Lung (tissue), 12 donors: ENCODE measurements around the gene NYNRIN. TPM values are rescaled to one million over a fixed set of nuclear protein-coding genes. Genes with fewer than 3 reads are reported as not detected.

Experiments used
- ATAC-seq: fragments of 200-7000 bp; cut with Tn5 transposase; one replicate; pipeline ENCODE4 v1.9.1; 2020; ENCODE audit warnings: moderate number of reproducible peaks; ENCODE audit not compliant: insufficient read depth, low FRiP score
- DNase-seq, 3 donors: peaks; one replicate each; pipeline ENCODE4 v3.0.0-alpha.2; 2013 to 2017
- H3K27ac ChIP-seq, 2 donors: one replicate each; pipeline ENCODE4 v1.5.1; 2013; ENCODE audit warnings: mild to moderate bottlenecking in 2 of 2, moderate library complexity in 2 of 2, control low read depth in 1 of 2, inconsistent platforms in 1 of 2, low read depth in 1 of 2, low read length in 1 of 2
- H3K27me3 ChIP-seq, 3 donors: one replicate each; pipeline ENCODE4 v1.5.1; 2013; ENCODE audit warnings: low read length in 2 of 3; ENCODE audit not compliant: control insufficient read depth in 3 of 3, insufficient read depth in 3 of 3
- H3K36me3 ChIP-seq, 4 donors: one replicate each; pipeline ENCODE4 v1.5.1; 2013; ENCODE audit warnings: low read length in 4 of 4, mild to moderate bottlenecking in 1 of 4, moderate library complexity in 1 of 4; ENCODE audit not compliant: control insufficient read depth in 4 of 4, insufficient read depth in 4 of 4
- H3K4me1 ChIP-seq, 5 donors: one replicate each; pipeline ENCODE4 v1.5.1; 2013; ENCODE audit warnings: low read length in 5 of 5, mild to moderate bottlenecking in 2 of 5, moderate library complexity in 1 of 5; ENCODE audit not compliant: control insufficient read depth in 5 of 5, insufficient read depth in 5 of 5
- H3K4me3 ChIP-seq: one replicate; pipeline ENCODE4 v1.5.1; 2013; ENCODE audit warnings: mild to moderate bottlenecking, control low read depth, moderate library complexity
- H3K9ac ChIP-seq, 2 donors: one replicate each; pipeline ENCODE4 v1.5.1; 2013; ENCODE audit warnings: low read length in 2 of 2, control low read depth in 1 of 2; ENCODE audit not compliant: insufficient read depth in 1 of 2
- H3K9me3 ChIP-seq, 4 donors: one replicate each; pipeline ENCODE4 v1.5.1; 2013; ENCODE audit warnings: low read length in 3 of 4, mild to moderate bottlenecking in 1 of 4, moderate library complexity in 1 of 4; ENCODE audit not compliant: control insufficient read depth in 4 of 4, insufficient read depth in 3 of 4
- whole genome bisulfite sequencing, 2 donors: extraction: QIAGEN DNeasy Blood & Tissue Kit; methylation state at CpG; one replicate each; pipeline ENCODE4 v1.1.7; 2013; 5-methylcytosine and 5-hydroxymethylcytosine counted together
- polyA plus RNA-seq, 2 donors: library from polyadenylated mRNA; stranded (reverse); fragments of 200-250 nt; gene quantifications; one replicate each; pipeline ENCODE4 v1.2.1, GENCODE V29; 2013
- total RNA-seq, 2 donors: library from RNA; depleted of rRNA in 1 of 2; stranded (reverse); fragments of >200 nt in 1 of 2; gene quantifications; one replicate each; pipeline ENCODE4 v1.2.1, GENCODE V29; 2014 to 2021
- TF ChIP-seq, protein P1 (sequence below): IDR thresholded peaks from 2 replicates; pipeline ENCODE4 v1.5.1; 2012; ENCODE audit warnings: mild to moderate bottlenecking; ENCODE audit errors: control extremely low read depth, extremely low read depth
- donor health status: control.
- donor health status: control.
- donor health status: Bipolar disorder and iron deficiency.
- donor health status: healthy.
- donor health status: DM: yes; HTN: yes; CAD: no.

The NYNRIN gene
- total and polyA plus RNA-seq, 4 donors, result 2.9 to 49.8 (median 10.2) TPM

DNA sequence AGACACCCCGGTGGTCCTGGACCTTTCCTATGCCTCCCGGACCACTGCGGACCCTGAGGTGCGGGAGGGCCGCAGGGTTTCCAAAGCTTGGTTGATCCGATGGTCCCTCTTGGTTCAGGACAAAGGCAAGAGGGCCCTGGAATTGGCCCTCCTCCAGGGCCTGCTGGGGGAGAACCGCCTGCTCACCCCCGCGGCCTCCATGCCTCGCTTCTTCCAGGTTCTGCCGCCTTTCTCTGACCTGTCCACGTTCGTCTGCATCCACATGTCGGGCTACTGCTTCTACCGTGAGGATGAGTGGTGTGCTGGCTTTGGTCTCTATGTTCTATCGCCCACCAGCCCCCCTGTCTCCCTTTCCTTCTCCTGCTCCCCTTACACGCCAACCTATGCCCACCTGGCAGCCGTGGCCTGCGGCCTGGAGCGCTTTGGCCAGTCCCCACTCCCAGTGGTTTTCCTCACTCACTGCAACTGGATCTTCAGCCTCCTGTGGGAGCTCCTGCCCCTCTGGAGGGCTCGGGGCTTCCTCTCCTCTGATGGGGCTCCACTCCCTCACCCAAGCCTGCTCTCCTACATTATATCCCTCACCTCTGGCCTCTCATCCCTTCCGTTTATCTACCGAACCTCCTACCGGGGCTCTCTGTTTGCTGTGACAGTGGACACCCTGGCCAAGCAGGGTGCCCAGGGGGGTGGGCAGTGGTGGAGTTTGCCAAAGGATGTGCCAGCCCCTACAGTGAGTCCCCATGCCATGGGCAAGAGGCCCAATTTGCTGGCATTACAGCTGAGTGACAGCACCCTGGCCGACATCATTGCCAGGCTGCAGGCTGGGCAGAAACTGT, 16.8 kb downstream of the NYNRIN start:
- DNase-seq (no peak), ATAC-seq (no peak)
- 92 to 94% methylated on average over 25 of the region's 25 CpGs for WGBS, 2 donors
- peaks cover 0 to 41% (median 22%) of the 10 kb centered on the region in 4 donors for H3K36me3 ChIP-seq
- TF ChIP-seq, protein P1, sequence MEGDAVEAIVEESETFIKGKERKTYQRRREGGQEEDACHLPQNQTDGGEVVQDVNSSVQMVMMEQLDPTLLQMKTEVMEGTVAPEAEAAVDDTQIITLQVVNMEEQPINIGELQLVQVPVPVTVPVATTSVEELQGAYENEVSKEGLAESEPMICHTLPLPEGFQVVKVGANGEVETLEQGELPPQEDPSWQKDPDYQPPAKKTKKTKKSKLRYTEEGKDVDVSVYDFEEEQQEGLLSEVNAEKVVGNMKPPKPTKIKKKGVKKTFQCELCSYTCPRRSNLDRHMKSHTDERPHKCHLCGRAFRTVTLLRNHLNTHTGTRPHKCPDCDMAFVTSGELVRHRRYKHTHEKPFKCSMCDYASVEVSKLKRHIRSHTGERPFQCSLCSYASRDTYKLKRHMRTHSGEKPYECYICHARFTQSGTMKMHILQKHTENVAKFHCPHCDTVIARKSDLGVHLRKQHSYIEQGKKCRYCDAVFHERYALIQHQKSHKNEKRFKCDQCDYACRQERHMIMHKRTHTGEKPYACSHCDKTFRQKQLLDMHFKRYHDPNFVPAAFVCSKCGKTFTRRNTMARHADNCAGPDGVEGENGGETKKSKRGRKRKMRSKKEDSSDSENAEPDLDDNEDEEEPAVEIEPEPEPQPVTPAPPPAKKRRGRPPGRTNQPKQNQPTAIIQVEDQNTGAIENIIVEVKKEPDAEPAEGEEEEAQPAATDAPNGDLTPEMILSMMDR, result no peak
- H3K9ac ChIP-seq, result no peak overlapping the region
- no peaks in the 10 kb centered on the region for H3K27me3 ChIP-seq
- H3K27ac ChIP-seq, result no peak overlapping the region
- H3K4me1 ChIP-seq, result peaks cover 0 to 7% (median 3%) of the 10 kb centered on the region in 5 donors
- no peaks in the 10 kb centered on the region for H3K9me3 ChIP-seq
- H3K4me3 ChIP-seq, result no peak overlapping the region

GRCh38 chr14:24416254-24416931, 17.6 kb downstream of the NYNRIN start:
- 79 to 82% methylated on average over 19 of the region's 19 CpGs for WGBS, 2 donors
- peaks cover 0 to 7% (median 3%) of the 10 kb centered on the region in 5 donors for H3K4me1 ChIP-seq
- H3K4me3 ChIP-seq, result no peak overlapping the region
- no peak for DNase-seq
- ATAC-seq, result no peak
- H3K27me3 ChIP-seq, result no peaks in the 10 kb centered on the region
- TF ChIP-seq, protein P1, result no peak
- no peak overlapping the region for H3K9ac ChIP-seq
- no peaks in the 10 kb centered on the region for H3K9me3 ChIP-seq
- no peak overlapping the region for H3K27ac ChIP-seq
- H3K36me3 ChIP-seq, result peaks cover 0 to 34% (median 19%) of the 10 kb centered on the region in 4 donors

- Histone ChIP-seq H3K27me3 (no peaks in the 10 kb centered on the region), H3K9me3 (no peaks in the 10 kb centered on the region), H3K36me3 (peaks cover 0 to 32% (median 17%) of the 10 kb centered on the region in 4 donors), H3K4me1 (peaks cover 0 to 7% (median 3%) of the 10 kb centered on the region in 5 donors), H3K27ac (no peak overlapping the region), H3K4me3 (no peak overlapping the region), H3K9ac (no peak overlapping the region)
- DNase-seq, result peak in 1 of 3 donors; percentile 26
- no peak for ATAC-seq
- WGBS, 2 donors, result 79 to 80% methylated on average over 16 of the region's 16 CpGs
- TF ChIP-seq, protein P1, result no peak
These were observed 18.3 kb downstream of the NYNRIN start for GRCh38 chr14:24416932-24417619.
